Panc1 (cell line): ENCODE measurements around the gene PTPN2. TPM values are rescaled to one million over a fixed set of nuclear protein-coding genes. Genes with fewer than 3 reads are reported as not detected.

ENCODE experiments used
- ATAC-seq: fragments of 200-7000 bp; cut with Tn5 transposase; 2 replicates; pipeline ENCODE4 v1.9.1; 2020; ENCODE audit warnings: mild to moderate bottlenecking, moderate library complexity
- BruUV-seq: library from RNA; stranded (reverse); fragments of 400-500 nt; replicated peaks from 2 replicates; lab custom pipeline; 2021; lab: Mats Ljungman, UMichigan
- CTCF ChIA-PET: fragments of 300-600 bp; sonication (Branson Sonifier 250); formaldehyde crosslinking; loops from one replicate; lab custom pipeline; 2022; ENCODE audit warnings: antibody characterized with exemption; lab: Charles Lee
- POLR2A ChIA-PET: fragments of 300-600 bp; sonication (Branson Sonifier 250); formaldehyde crosslinking; loops from one replicate; lab custom pipeline; 2022; ENCODE audit warnings: antibody characterized with exemption; lab: Charles Lee
- DNase-seq: peaks from one replicate; pipeline ENCODE4 v3.0.0-alpha.2; 2010; ENCODE audit warnings: low read depth, low spot score
- H3K27ac ChIP-seq: 2 replicates; pipeline ENCODE4 v1.5.1; 2011; ENCODE audit warnings: mild to moderate bottlenecking, low read length, inconsistent platforms
- H3K27me3 ChIP-seq: fragments of 200-500 bp; sonication (Bioruptor generic); 2 replicates; pipeline ENCODE4 v1.6.0; 2014; ENCODE audit warnings: low read length, inconsistent platforms; ENCODE audit not compliant: control insufficient read depth, insufficient read depth
- H3K36me3 ChIP-seq: fragments of 200-500 bp; sonication (Bioruptor generic); 2 replicates; pipeline ENCODE4 v1.5.1; 2014; ENCODE audit warnings: inconsistent platforms, mild to moderate bottlenecking, low read length, moderate library complexity; ENCODE audit not compliant: control insufficient read depth, insufficient read depth
- H3K4me1 ChIP-seq: 2 replicates; pipeline ENCODE4 v1.5.1; 2011; ENCODE audit warnings: inconsistent platforms, mild to moderate bottlenecking, low read length, moderate library complexity; ENCODE audit not compliant: control insufficient read depth, insufficient read depth
- H3K4me3 ChIP-seq, 2 experiments: 2 replicates each; pipeline ENCODE4 v1.5.1; 2011 to 2012; ENCODE audit warnings: low read depth in 2 of 2, low read length in 2 of 2, mild to moderate bottlenecking in 2 of 2, inconsistent platforms in 1 of 2, moderate library complexity in 1 of 2
- H3K9me3 ChIP-seq: fragments of 200-500 bp; sonication (Bioruptor generic); 2 replicates; pipeline ENCODE4 v1.5.1; 2014; ENCODE audit warnings: low read depth, mild to moderate bottlenecking, inconsistent platforms, low read length, moderate library complexity; ENCODE audit not compliant: control insufficient read depth, insufficient read depth
- POLR2AphosphoS5 ChIP-seq: IDR thresholded peaks from 2 replicates; pipeline ENCODE4 v1.6.1; 2012; ENCODE audit warnings: mild to moderate bottlenecking, low read depth, low read length, moderate library complexity
- SIN3A ChIP-seq: IDR thresholded peaks from 2 replicates; pipeline ENCODE4 v1.6.1; 2012; ENCODE audit warnings: low read depth, mild to moderate bottlenecking, low read length, moderate library complexity, borderline replicate concordance; ENCODE audit not compliant: insufficient read depth
- TCF7L2 ChIP-seq: IDR thresholded peaks from 2 replicates; pipeline ENCODE4 v1.6.1; 2011; ENCODE audit warnings: mild to moderate bottlenecking, low read depth, low read length, inconsistent platforms
- in situ Hi-C: cut with HindIII; loops from 2 replicates; pipeline ENCODE4 v1.10.0; 2016; ENCODE audit warnings: low sequenced_read_pairs, low pct_unique_long_range_greater_than_20kb
- intact Hi-C: fragments of 100-400 bp; cut with micrococcal nuclease; formaldehyde crosslinking; loops from one replicate; pipeline ENCODE4 v1.10.0; 2022; ENCODE audit not compliant: unreplicated experiment
- total RNA-seq: library from RNA; stranded (reverse); gene quantifications from one replicate; pipeline ENCODE4 v1.2.1, GENCODE V29; 2021; ENCODE audit not compliant: unreplicated experiment
- TF ChIP-seq, protein P1 (sequence below), 2 experiments: IDR thresholded peaks; 2 replicates each; pipeline ENCODE4 v1.6.1; 2011 to 2012; ENCODE audit warnings: low read depth in 2 of 2, control low read depth in 1 of 2, low read length in 1 of 2, mild to moderate bottlenecking in 1 of 2, moderate library complexity in 1 of 2; ENCODE audit not compliant: insufficient read depth in 1 of 2
- TF ChIP-seq, protein P2 (sequence below): fragments of 450-650 bp; IDR thresholded peaks from 2 replicates; pipeline ENCODE4 v1.5.1; 2017; ENCODE audit warnings: mild to moderate bottlenecking

Gene PTPN2
- total RNA-seq, 1 experiment from 2014 or later = 34.8 TPM

DNA sequence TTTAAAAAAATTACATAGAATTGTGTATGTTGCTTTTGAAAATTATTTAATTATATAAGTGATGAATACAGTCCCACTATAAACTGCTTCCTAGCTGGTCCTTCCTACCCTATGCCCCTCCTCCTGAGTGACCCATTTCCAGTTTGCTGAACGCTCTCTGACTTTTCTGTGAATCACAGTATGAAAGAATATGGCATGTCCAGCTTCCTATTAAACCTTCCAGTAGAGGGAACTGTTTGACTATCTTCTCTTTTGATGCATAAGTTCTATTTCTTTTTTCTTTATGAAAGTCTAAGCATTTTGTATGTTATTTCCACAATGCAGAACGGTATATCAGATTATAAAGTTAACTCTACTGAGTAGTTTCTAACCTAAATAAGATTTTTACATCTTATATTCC is 139.9 kb downstream of the PTPN2 start:
- ChIA-PET POLR2A (interaction anchor here (0.5 to 0.6 kb wide), 2 partner anchors 11 to 17 kb away, joined by 3 to 11 read pairs; no protein-coding TSS in a partner anchor), CTCF (interaction anchor here (0.6 to 1.8 kb wide), 4 partner anchors 172 to 317 kb away, joined by 3 to 7 read pairs (median 3); no protein-coding TSS in a partner anchor)
- in situ Hi-C loops = no loop called here
- H3K4me3 ChIP-seq = no peak overlapping the region
- BruUV-seq = no TSS peak
- no peaks in the 10 kb centered on the region for H3K27me3 ChIP-seq
- no peaks in the 10 kb centered on the region for H3K36me3 ChIP-seq
- H3K4me1 ChIP-seq = peaks cover 5% of the 10 kb centered on the region; the same call in 1 of the 2 replicates
- intact Hi-C loops = loop anchor here (1.0 kb wide), 1 partner anchor 190 kb away; no protein-coding TSS in a partner anchor
- peak; percentile 80 for ATAC-seq
- H3K27ac ChIP-seq = no peak overlapping the region
- no peaks in the 10 kb centered on the region for H3K9me3 ChIP-seq
- peak; percentile 51 for DNase-seq
- TF ChIP-seq POLR2AphosphoS5 (no peak), TCF7L2 (no peak), SIN3A (no peak)
- TF ChIP-seq, protein P1, sequence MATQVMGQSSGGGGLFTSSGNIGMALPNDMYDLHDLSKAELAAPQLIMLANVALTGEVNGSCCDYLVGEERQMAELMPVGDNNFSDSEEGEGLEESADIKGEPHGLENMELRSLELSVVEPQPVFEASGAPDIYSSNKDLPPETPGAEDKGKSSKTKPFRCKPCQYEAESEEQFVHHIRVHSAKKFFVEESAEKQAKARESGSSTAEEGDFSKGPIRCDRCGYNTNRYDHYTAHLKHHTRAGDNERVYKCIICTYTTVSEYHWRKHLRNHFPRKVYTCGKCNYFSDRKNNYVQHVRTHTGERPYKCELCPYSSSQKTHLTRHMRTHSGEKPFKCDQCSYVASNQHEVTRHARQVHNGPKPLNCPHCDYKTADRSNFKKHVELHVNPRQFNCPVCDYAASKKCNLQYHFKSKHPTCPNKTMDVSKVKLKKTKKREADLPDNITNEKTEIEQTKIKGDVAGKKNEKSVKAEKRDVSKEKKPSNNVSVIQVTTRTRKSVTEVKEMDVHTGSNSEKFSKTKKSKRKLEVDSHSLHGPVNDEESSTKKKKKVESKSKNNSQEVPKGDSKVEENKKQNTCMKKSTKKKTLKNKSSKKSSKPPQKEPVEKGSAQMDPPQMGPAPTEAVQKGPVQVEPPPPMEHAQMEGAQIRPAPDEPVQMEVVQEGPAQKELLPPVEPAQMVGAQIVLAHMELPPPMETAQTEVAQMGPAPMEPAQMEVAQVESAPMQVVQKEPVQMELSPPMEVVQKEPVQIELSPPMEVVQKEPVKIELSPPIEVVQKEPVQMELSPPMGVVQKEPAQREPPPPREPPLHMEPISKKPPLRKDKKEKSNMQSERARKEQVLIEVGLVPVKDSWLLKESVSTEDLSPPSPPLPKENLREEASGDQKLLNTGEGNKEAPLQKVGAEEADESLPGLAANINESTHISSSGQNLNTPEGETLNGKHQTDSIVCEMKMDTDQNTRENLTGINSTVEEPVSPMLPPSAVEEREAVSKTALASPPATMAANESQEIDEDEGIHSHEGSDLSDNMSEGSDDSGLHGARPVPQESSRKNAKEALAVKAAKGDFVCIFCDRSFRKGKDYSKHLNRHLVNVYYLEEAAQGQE (IDR thresholded peaks at IDR 0.05; ENCODE audit: insufficient read depth in 1 of 2, low read depth in 2 of 2, low read length in 1 of 2) = no peak
- TF ChIP-seq, protein P2, sequence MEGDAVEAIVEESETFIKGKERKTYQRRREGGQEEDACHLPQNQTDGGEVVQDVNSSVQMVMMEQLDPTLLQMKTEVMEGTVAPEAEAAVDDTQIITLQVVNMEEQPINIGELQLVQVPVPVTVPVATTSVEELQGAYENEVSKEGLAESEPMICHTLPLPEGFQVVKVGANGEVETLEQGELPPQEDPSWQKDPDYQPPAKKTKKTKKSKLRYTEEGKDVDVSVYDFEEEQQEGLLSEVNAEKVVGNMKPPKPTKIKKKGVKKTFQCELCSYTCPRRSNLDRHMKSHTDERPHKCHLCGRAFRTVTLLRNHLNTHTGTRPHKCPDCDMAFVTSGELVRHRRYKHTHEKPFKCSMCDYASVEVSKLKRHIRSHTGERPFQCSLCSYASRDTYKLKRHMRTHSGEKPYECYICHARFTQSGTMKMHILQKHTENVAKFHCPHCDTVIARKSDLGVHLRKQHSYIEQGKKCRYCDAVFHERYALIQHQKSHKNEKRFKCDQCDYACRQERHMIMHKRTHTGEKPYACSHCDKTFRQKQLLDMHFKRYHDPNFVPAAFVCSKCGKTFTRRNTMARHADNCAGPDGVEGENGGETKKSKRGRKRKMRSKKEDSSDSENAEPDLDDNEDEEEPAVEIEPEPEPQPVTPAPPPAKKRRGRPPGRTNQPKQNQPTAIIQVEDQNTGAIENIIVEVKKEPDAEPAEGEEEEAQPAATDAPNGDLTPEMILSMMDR = no peak; the same call in 1 of the 2 replicates

DNA sequence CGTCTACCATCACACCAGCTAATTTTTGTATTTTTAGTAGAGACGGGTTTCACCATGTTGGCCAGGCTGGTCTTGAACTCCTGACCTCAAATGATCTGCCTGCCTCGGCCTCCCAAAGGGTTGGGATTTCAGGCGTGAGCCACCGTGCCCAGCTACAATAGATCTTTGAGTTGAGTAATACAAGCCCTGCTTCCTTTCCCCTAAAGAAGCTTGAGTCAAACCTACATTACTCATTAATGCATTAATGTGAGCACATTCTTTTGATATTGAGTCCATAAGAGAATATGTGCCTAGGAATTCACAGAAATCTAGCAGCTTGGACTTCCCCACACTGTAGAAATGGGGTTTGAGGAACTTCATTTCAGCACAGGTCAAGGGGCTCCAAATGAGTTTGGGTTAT is 141.6 kb downstream of the PTPN2 start:
- DNase-seq = no peak
- Histone ChIP-seq H3K36me3 (no peaks in the 10 kb centered on the region), H3K4me1 (peaks cover 5% of the 10 kb centered on the region; the same call in 1 of the 2 replicates), H3K4me3 (no peak overlapping the region), H3K9me3 (no peaks in the 10 kb centered on the region), H3K27me3 (no peaks in the 10 kb centered on the region), H3K27ac (no peak overlapping the region)
- ChIA-PET CTCF (interaction anchor here (0.9 kb wide), 1 partner anchor 192 kb away, joined by 3 read pairs; no protein-coding TSS in a partner anchor), POLR2A (no interaction called here)
- in situ Hi-C loops (no loop called here), intact Hi-C loops (no loop called here)
- no TSS peak for BruUV-seq
- ATAC-seq = no peak
- no peak for TF ChIP-seq TCF7L2
- TF ChIP-seq POLR2AphosphoS5 = no peak
- TF ChIP-seq, protein P1 (IDR thresholded peaks at IDR 0.05; ENCODE audit: insufficient read depth in 1 of 2, low read depth in 2 of 2, low read length in 1 of 2) = no peak
- TF ChIP-seq, protein P2 = no peak
- no peak for TF ChIP-seq SIN3A
